Ishikawa (cell line): ENCODE measurements around the gene RBMS3.

Source experiments
- EGR1 ChIP-seq: IDR thresholded peaks from 2 replicates; pipeline ENCODE4 v1.6.1; 2012
- REST ChIP-seq: IDR thresholded peaks from 2 replicates; pipeline ENCODE4 v1.6.1; 2012; ENCODE audit warnings: low read depth, mild to moderate bottlenecking

- TF ChIP-seq REST (no peak), EGR1 (no peak)
These were observed 17.1 kb downstream of the RBMS3 start for GRCh38 chr3:29297998-29298397.
